ENCODE measurements around the gene POLR3H. TPM values are rescaled to one million over a fixed set of nuclear protein-coding genes. Genes with fewer than 3 reads are reported as not detected.
"Not testable (repeated sequence)": the region's sequence is repeated elsewhere in the genome, so short reads cannot be mapped to it uniquely, and the experiment has no call there.

POLR3H gene
- total and polyA plus RNA-seq, 2 donors (not counting 1 experiment from before 2014, with no cell fraction given) = 12.4 to 32.1 TPM

DNA sequence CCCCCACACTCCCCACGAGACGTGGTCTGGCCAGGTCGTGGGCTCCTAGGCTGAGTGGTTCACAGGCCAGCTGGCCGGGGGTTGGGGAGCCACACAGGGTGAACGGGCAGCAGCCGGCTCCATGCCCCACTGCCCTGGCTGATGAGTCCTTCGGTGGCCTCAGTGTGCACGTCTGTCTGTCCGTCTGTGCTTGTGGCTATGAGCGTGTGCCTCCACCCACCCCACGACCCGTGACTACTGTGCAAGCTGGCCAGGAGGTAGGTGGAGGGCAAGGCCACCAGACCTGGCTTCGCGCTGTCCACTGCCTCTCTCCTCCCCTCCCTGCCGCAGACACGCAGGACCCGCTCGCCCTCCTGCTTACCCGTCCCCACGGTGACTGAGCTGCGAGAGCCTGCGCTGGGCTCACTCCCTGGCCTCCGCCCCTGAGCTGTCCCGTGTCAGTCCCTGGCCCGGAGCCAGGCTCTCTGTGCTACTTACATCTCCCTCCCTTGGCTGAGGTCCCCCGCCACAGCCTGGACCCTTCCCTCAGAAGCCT lies 30.6 kb upstream of the POLR3H start:
- H3K9me3 Mint-ChIP-seq (ENCODE audit: insufficient read depth) = no peaks in the 10 kb centered on the region
- Histone ChIP-seq H3K9me3 (ENCODE audit: control extremely low read depth in 1 of 3, control insufficient read depth in 2 of 3, insufficient read depth in 1 of 3, low read length in 2 of 3) (no peaks in the 10 kb centered on the region), H3K36me3 (replicated peaks in 1 of 2; ENCODE audit: control extremely low read depth in 1 of 2, control insufficient read depth in 1 of 2, extremely low read depth in 1 of 2, insufficient read depth in 2 of 2, low read length in 1 of 2) (peaks cover 0 to 14% of the 10 kb centered on the region in 2 experiments), H3K27me3 (replicated peaks in 1 of 4; ENCODE audit: control extremely low read depth in 1 of 4, control insufficient read depth in 3 of 4, insufficient read depth in 4 of 4, low read length in 3 of 4) (no peaks in the 10 kb centered on the region), H3K4me3 (ENCODE audit: control extremely low read depth in 1 of 5, extremely low read depth in 1 of 5, insufficient read depth in 1 of 5, low read depth in 2 of 5, low read length in 4 of 5) (no peak overlapping the region), H3K27ac (ENCODE audit: low read length in 2 of 2) (no peak overlapping the region), H3K79me2 (ENCODE audit: control insufficient read depth, insufficient read depth, low read length) (no peaks in the 10 kb centered on the region), H3K4me2 (replicated peaks; ENCODE audit: low read depth, low read length, poor library complexity, severe bottlenecking) (no peak overlapping the region), H3K9ac (ENCODE audit: low read length) (no peak overlapping the region), H2AFZ (ENCODE audit: insufficient read depth, low read depth, low read length, poor library complexity, severe bottlenecking) (no peak overlapping the region), H4K20me1 (ENCODE audit: control insufficient read depth, insufficient read depth, low read length, poor library complexity, severe bottlenecking) (no peaks in the 10 kb centered on the region), H3K4me1 (ENCODE audit: control insufficient read depth in 2 of 2, insufficient read depth in 2 of 2, low read length in 2 of 2) (no peaks in the 10 kb centered on the region)
- no peak overlapping the region for H3K4me3 Mint-ChIP-seq
- ChIA-PET CTCF (no interaction called here), POLR2A (no interaction called here)
- intact Hi-C loops (cut with micrococcal nuclease) = no loop called here
- H3K27me3 Mint-ChIP-seq = no peaks in the 10 kb centered on the region
- DNase-seq (no peak), ATAC-seq (ENCODE audit: low read depth) (no peak)
- no peaks in the 10 kb centered on the region for H3K4me1 Mint-ChIP-seq
- WGBS (ENCODE audit: insufficient coverage) = 92% methylated on average over 24 of the region's 26 CpGs
- H3K27ac Mint-ChIP-seq = no peak overlapping the region
- no peak for TF ChIP-seq EZH2 (IDR thresholded peaks at IDR 0.05; ENCODE audit: borderline replicate concordance, insufficient read depth, low read depth, low read length, poor library complexity, severe bottlenecking)
- TF ChIP-seq, protein P1, sequence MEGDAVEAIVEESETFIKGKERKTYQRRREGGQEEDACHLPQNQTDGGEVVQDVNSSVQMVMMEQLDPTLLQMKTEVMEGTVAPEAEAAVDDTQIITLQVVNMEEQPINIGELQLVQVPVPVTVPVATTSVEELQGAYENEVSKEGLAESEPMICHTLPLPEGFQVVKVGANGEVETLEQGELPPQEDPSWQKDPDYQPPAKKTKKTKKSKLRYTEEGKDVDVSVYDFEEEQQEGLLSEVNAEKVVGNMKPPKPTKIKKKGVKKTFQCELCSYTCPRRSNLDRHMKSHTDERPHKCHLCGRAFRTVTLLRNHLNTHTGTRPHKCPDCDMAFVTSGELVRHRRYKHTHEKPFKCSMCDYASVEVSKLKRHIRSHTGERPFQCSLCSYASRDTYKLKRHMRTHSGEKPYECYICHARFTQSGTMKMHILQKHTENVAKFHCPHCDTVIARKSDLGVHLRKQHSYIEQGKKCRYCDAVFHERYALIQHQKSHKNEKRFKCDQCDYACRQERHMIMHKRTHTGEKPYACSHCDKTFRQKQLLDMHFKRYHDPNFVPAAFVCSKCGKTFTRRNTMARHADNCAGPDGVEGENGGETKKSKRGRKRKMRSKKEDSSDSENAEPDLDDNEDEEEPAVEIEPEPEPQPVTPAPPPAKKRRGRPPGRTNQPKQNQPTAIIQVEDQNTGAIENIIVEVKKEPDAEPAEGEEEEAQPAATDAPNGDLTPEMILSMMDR (IDR thresholded peaks at IDR 0.05) = no peak

GRCh38 chr22:41573677-41574076 lies 29.4 kb upstream of the POLR3H start:
- Histone ChIP-seq H3K4me1 (ENCODE audit: control insufficient read depth in 2 of 2, insufficient read depth in 2 of 2, low read length in 2 of 2) (no peaks in the 10 kb centered on the region), H3K79me2 (ENCODE audit: control insufficient read depth, insufficient read depth, low read length) (no peaks in the 10 kb centered on the region), H2AFZ (ENCODE audit: insufficient read depth, low read depth, low read length, poor library complexity, severe bottlenecking) (no peak overlapping the region), H4K20me1 (ENCODE audit: control insufficient read depth, insufficient read depth, low read length, poor library complexity, severe bottlenecking) (no peaks in the 10 kb centered on the region), H3K27ac (ENCODE audit: low read length in 2 of 2) (no peak overlapping the region), H3K9me3 (ENCODE audit: control extremely low read depth in 1 of 3, control insufficient read depth in 2 of 3, insufficient read depth in 1 of 3, low read length in 2 of 3) (no peaks in the 10 kb centered on the region), H3K36me3 (replicated peaks in 1 of 2; ENCODE audit: control extremely low read depth in 1 of 2, control insufficient read depth in 1 of 2, extremely low read depth in 1 of 2, insufficient read depth in 2 of 2, low read length in 1 of 2) (peaks cover 0 to 12% of the 10 kb centered on the region in 2 experiments), H3K9ac (ENCODE audit: low read length) (no peak overlapping the region), H3K4me3 (ENCODE audit: control extremely low read depth in 1 of 5, extremely low read depth in 1 of 5, insufficient read depth in 1 of 5, low read depth in 2 of 5, low read length in 4 of 5) (no peak overlapping the region), H3K27me3 (replicated peaks in 1 of 4; ENCODE audit: control extremely low read depth in 1 of 4, control insufficient read depth in 3 of 4, insufficient read depth in 4 of 4, low read length in 3 of 4) (no peaks in the 10 kb centered on the region), H3K4me2 (replicated peaks; ENCODE audit: low read depth, low read length, poor library complexity, severe bottlenecking) (no peak overlapping the region)
- ChIA-PET POLR2A (no interaction called here), CTCF (no interaction called here)
- 99% methylated on average over 11 of the region's 11 CpGs for WGBS (ENCODE audit: insufficient coverage)
- Mint-ChIP-seq H3K27ac (no peak overlapping the region), H3K4me1 (no peaks in the 10 kb centered on the region), H3K27me3 (no peaks in the 10 kb centered on the region), H3K9me3 (ENCODE audit: insufficient read depth) (no peaks in the 10 kb centered on the region), H3K4me3 (no peak overlapping the region)
- ATAC-seq (ENCODE audit: low read depth) (no peak), DNase-seq (no peak)
- intact Hi-C loops (cut with micrococcal nuclease) = no loop called here
- TF ChIP-seq EZH2 (IDR thresholded peaks at IDR 0.05; ENCODE audit: borderline replicate concordance, insufficient read depth, low read depth, low read length, poor library complexity, severe bottlenecking) = no peak
- TF ChIP-seq, protein P1 (IDR thresholded peaks at IDR 0.05) = no peak

DNA sequence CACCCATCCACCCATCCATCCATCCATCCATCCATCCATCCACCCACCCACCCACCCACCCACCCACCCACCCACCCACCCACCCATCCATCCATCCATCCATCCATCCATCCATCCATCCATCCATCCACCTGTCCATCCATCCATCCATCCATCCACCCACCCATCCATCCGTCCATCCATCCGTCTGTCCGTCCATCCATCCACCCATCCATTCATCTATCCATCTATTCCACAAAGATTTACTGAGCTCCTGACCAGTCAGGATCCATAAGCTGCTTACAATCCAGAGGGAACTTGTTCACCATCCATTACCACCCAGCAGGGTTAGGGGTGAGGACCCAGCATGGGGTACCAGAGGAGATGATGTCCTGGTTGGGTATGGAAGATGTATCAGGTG lies 28.0 kb upstream of the POLR3H start:
- H4K20me1 ChIP-seq (ENCODE audit: control insufficient read depth, insufficient read depth, low read length, poor library complexity, severe bottlenecking); H3K4me2 ChIP-seq (replicated peaks; ENCODE audit: low read depth, low read length, poor library complexity, severe bottlenecking); H2AFZ ChIP-seq (ENCODE audit: insufficient read depth, low read depth, low read length, poor library complexity, severe bottlenecking); H3K4me1 Mint-ChIP-seq; ATAC-seq (ENCODE audit: low read depth); H3K4me1 ChIP-seq (ENCODE audit: control insufficient read depth in 2 of 2, insufficient read depth in 2 of 2, low read length in 2 of 2); H3K4me3 ChIP-seq (ENCODE audit: control extremely low read depth in 1 of 5, extremely low read depth in 1 of 5, insufficient read depth in 1 of 5, low read depth in 2 of 5, low read length in 4 of 5); H3K9ac ChIP-seq (ENCODE audit: low read length); H3K27ac ChIP-seq (ENCODE audit: low read length in 2 of 2); H3K9me3 Mint-ChIP-seq (ENCODE audit: insufficient read depth); H3K79me2 ChIP-seq (ENCODE audit: control insufficient read depth, insufficient read depth, low read length); CTCF ChIA-PET; intact Hi-C loops (cut with micrococcal nuclease); POLR2A ChIA-PET; H3K4me3 Mint-ChIP-seq; H3K27ac Mint-ChIP-seq; H3K27me3 ChIP-seq (replicated peaks in 1 of 4; ENCODE audit: control extremely low read depth in 1 of 4, control insufficient read depth in 3 of 4, insufficient read depth in 4 of 4, low read length in 3 of 4); H3K27me3 Mint-ChIP-seq; H3K9me3 ChIP-seq (ENCODE audit: control extremely low read depth in 1 of 3, control insufficient read depth in 2 of 3, insufficient read depth in 1 of 3, low read length in 2 of 3); H3K36me3 ChIP-seq (replicated peaks in 1 of 2; ENCODE audit: control extremely low read depth in 1 of 2, control insufficient read depth in 1 of 2, extremely low read depth in 1 of 2, insufficient read depth in 2 of 2, low read length in 1 of 2); DNase-seq: not testable (repeated sequence)
- 100% methylated on average over 3 of the region's 3 CpGs for WGBS (ENCODE audit: insufficient coverage)

Measured in B cell (primary cell).